ENCODE data around the gene IQCE. TPM values are rescaled to one million over a fixed set of nuclear protein-coding genes. Genes with fewer than 3 reads are reported as not detected.

Gene IQCE
- total RNA-seq, 3 donors from 2014 or later (not counting 1 experiment from before 2014, with no cell fraction given): 9.6 to 13.5 (median 11.3) TPM

- DNase-seq (no peak), ATAC-seq (no peak)
- WGBS (ENCODE audit: insufficient coverage): 95% methylated on average over 33 of the region's 33 CpGs
- Mint-ChIP-seq H3K9me3 (no peaks in the 10 kb centered on the region), H3K36me3 (no peaks in the 10 kb centered on the region), H3K27me3 (ENCODE audit: low read depth in 2 of 2) (no peaks in the 10 kb centered on the region), H3K27ac (no peak overlapping the region), H3K4me1 (peaks cover 0 to 7% of the 10 kb centered on the region in 2 donors), H3K4me3 (no peak overlapping the region)
- no peak overlapping the region for H3K27ac ChIP-seq (ENCODE audit: low read length)
- no peaks in the 10 kb centered on the region for H3K36me3 ChIP-seq (ENCODE audit: control insufficient read depth, insufficient read depth, low read length)
- H3K27me3 ChIP-seq (ENCODE audit: control insufficient read depth, insufficient read depth, low read length): no peaks in the 10 kb centered on the region
- intact Hi-C loops (cut with micrococcal nuclease): no loop called here
- no peaks in the 10 kb centered on the region for H3K9me3 ChIP-seq (ENCODE audit: control insufficient read depth, insufficient read depth, low read length)
- H3K4me1 ChIP-seq (ENCODE audit: control insufficient read depth, insufficient read depth, low read length): no peaks in the 10 kb centered on the region
- no peak overlapping the region for H3K4me3 ChIP-seq (ENCODE audit: low read length)
- TF ChIP-seq, protein P1, sequence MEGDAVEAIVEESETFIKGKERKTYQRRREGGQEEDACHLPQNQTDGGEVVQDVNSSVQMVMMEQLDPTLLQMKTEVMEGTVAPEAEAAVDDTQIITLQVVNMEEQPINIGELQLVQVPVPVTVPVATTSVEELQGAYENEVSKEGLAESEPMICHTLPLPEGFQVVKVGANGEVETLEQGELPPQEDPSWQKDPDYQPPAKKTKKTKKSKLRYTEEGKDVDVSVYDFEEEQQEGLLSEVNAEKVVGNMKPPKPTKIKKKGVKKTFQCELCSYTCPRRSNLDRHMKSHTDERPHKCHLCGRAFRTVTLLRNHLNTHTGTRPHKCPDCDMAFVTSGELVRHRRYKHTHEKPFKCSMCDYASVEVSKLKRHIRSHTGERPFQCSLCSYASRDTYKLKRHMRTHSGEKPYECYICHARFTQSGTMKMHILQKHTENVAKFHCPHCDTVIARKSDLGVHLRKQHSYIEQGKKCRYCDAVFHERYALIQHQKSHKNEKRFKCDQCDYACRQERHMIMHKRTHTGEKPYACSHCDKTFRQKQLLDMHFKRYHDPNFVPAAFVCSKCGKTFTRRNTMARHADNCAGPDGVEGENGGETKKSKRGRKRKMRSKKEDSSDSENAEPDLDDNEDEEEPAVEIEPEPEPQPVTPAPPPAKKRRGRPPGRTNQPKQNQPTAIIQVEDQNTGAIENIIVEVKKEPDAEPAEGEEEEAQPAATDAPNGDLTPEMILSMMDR (IDR thresholded peaks at IDR 0.05): no peak
Observed at GRCh38 chr7:2657920-2658671, 99.3 kb downstream of the IQCE start.

- no peak for ATAC-seq
- no peak overlapping the region for H3K4me3 ChIP-seq (ENCODE audit: low read length)
- H3K4me1 ChIP-seq (ENCODE audit: control insufficient read depth, insufficient read depth, low read length): no peaks in the 10 kb centered on the region
- Mint-ChIP-seq H3K27me3 (ENCODE audit: low read depth in 2 of 2) (no peaks in the 10 kb centered on the region), H3K36me3 (no peaks in the 10 kb centered on the region), H3K9me3 (no peaks in the 10 kb centered on the region), H3K4me1 (peaks cover 0 to 7% of the 10 kb centered on the region in 2 donors), H3K4me3 (no peak overlapping the region), H3K27ac (no peak overlapping the region)
- TF ChIP-seq, protein P1 (IDR thresholded peaks at IDR 0.05): no peak
- no peaks in the 10 kb centered on the region for H3K27me3 ChIP-seq (ENCODE audit: control insufficient read depth, insufficient read depth, low read length)
- intact Hi-C loops (cut with micrococcal nuclease): no loop called here
- H3K27ac ChIP-seq (ENCODE audit: low read length): no peak overlapping the region
- DNase-seq: no peak
- no peaks in the 10 kb centered on the region for H3K36me3 ChIP-seq (ENCODE audit: control insufficient read depth, insufficient read depth, low read length)
- no peaks in the 10 kb centered on the region for H3K9me3 ChIP-seq (ENCODE audit: control insufficient read depth, insufficient read depth, low read length)
- WGBS (ENCODE audit: insufficient coverage): 96% methylated on average over 15 of the region's 15 CpGs
Observed at GRCh38 chr7:2658941-2659340, 100.2 kb downstream of the IQCE start.

- intact Hi-C loops (cut with micrococcal nuclease): no loop called here
- ATAC-seq: no peak
- WGBS (ENCODE audit: insufficient coverage): 94% methylated on average over 36 of the region's 36 CpGs
- no peaks in the 10 kb centered on the region for H3K9me3 Mint-ChIP-seq
- H3K27me3 Mint-ChIP-seq (ENCODE audit: low read depth in 2 of 2): no peaks in the 10 kb centered on the region
- Histone ChIP-seq H3K4me1 (ENCODE audit: control insufficient read depth, insufficient read depth, low read length) (no peaks in the 10 kb centered on the region), H3K9me3 (ENCODE audit: control insufficient read depth, insufficient read depth, low read length) (no peaks in the 10 kb centered on the region), H3K27ac (ENCODE audit: low read length) (no peak overlapping the region), H3K27me3 (ENCODE audit: control insufficient read depth, insufficient read depth, low read length) (no peaks in the 10 kb centered on the region), H3K36me3 (ENCODE audit: control insufficient read depth, insufficient read depth, low read length) (no peaks in the 10 kb centered on the region), H3K4me3 (ENCODE audit: low read length) (no peak overlapping the region)
- TF ChIP-seq, protein P1 (IDR thresholded peaks at IDR 0.05): no peak
- H3K36me3 Mint-ChIP-seq: no peaks in the 10 kb centered on the region
- no peak overlapping the region for H3K4me3 Mint-ChIP-seq
- no peak for DNase-seq
- peaks cover 0 to 7% of the 10 kb centered on the region in 2 donors for H3K4me1 Mint-ChIP-seq
- no peak overlapping the region for H3K27ac Mint-ChIP-seq
Observed at GRCh38 chr7:2659556-2660358, 101.0 kb downstream of the IQCE start.

All from natural killer cell (primary cell).